A549 (cell line): ENCODE results near the gene EMD.

ENCODE experiments used
- CBX2 ChIP-seq: fragments of 200-600 bp; sonication (generic); IDR thresholded peaks from 2 replicates; pipeline ENCODE4 v1.6.1; 2016; ENCODE audit warnings: low read depth, mild to moderate bottlenecking, borderline replicate concordance
- KDM1A ChIP-seq: fragments of 200-600 bp; sonication (generic); IDR thresholded peaks from 2 replicates; pipeline ENCODE4 v1.6.1; 2016; ENCODE audit warnings: low read depth, mild to moderate bottlenecking
- MAZ ChIP-seq: fragments of 150-350 bp; IDR thresholded peaks from 2 replicates; pipeline ENCODE4 v1.6.1; 2014; ENCODE audit warnings: antibody characterized with exemption, low read depth, low read length, borderline replicate concordance
- NFE2L2 ChIP-seq: fragments of 150-350 bp; conservative IDR thresholded peaks from 2 replicates; pipeline ENCODE4 v1.6.1; 2014; ENCODE audit warnings: low read length
- TF ChIP-seq, protein P1 (sequence below): IDR thresholded peaks from 2 replicates; pipeline ENCODE4 v1.6.1; 2012
- TF ChIP-seq, protein P2 (sequence below): fragments of >200 bp; sonication (Bioruptor Twin); formaldehyde crosslinking; IDR thresholded peaks from 3 replicates; pipeline ENCODE4 v1.5.1; 2016

DNA sequence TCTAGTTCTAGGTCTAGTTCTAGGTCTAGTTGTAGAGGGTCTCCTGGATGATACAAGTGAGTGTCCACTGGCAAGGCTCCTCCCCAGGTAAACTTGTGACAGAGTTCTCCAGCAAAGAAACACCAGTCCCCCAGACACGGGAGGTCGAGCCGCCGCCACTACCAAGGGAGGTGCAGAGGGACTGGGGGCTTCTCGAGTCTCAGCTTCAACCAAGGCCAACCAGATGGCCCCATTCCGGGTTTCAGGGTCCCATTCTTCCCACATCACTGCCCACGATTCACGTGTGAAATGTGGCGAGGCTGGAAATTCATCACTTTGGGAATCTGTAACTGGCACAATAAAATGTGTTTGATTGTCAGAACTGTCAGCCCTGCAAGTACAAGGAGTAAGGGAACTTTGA, 46.0 kb upstream of the EMD start:
- TF ChIP-seq NFE2L2 = no peak
- TF ChIP-seq KDM1A = no peak
- TF ChIP-seq, protein P1, sequence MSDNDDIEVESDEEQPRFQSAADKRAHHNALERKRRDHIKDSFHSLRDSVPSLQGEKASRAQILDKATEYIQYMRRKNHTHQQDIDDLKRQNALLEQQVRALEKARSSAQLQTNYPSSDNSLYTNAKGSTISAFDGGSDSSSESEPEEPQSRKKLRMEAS = no peak
- TF ChIP-seq, protein P2, sequence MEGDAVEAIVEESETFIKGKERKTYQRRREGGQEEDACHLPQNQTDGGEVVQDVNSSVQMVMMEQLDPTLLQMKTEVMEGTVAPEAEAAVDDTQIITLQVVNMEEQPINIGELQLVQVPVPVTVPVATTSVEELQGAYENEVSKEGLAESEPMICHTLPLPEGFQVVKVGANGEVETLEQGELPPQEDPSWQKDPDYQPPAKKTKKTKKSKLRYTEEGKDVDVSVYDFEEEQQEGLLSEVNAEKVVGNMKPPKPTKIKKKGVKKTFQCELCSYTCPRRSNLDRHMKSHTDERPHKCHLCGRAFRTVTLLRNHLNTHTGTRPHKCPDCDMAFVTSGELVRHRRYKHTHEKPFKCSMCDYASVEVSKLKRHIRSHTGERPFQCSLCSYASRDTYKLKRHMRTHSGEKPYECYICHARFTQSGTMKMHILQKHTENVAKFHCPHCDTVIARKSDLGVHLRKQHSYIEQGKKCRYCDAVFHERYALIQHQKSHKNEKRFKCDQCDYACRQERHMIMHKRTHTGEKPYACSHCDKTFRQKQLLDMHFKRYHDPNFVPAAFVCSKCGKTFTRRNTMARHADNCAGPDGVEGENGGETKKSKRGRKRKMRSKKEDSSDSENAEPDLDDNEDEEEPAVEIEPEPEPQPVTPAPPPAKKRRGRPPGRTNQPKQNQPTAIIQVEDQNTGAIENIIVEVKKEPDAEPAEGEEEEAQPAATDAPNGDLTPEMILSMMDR = no peak
- TF ChIP-seq CBX2 = no peak
- TF ChIP-seq MAZ = no peak
